Loucy (cell line): Measurements from ENCODE around the gene CELF4.

Experiments
- CTCF ChIP-seq: fragments of 200-600 bp; sonication (generic); conservative IDR thresholded peaks from 2 replicates; pipeline ENCODE4 v1.5.1; 2014; ENCODE audit warnings: mild to moderate bottlenecking, antibody characterized with exemption, low read length
- EZH2phosphoT487 ChIP-seq: fragments of 200-600 bp; IDR thresholded peaks from 2 replicates; pipeline ENCODE4 v1.6.1; 2018; ENCODE audit warnings: antibody characterized with exemption, mild to moderate bottlenecking, moderate library complexity, borderline replicate concordance

DNA sequence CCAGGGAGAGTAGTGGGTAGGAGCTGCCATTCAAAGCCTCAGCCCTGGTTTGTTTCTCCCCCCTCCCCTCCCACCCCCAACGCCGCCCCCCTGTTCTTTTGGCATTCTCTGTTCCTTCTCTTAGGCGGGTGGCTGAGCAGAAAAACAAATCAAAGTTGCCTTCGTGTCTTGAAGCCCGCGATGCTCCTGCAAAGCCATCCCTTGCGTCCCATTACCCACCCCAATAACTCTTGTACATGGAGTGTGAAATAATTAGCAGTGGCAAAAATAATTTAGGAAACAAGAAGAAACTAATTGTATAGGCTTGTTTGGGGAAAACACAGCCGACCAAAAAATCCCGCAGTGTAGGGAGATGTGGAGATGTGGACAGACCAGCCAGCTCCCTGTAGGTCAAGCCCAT is 59.6 kb downstream of the CELF4 start:
- TF ChIP-seq CTCF = no peak
- TF ChIP-seq EZH2phosphoT487 = no peak
